ENCODE data around the gene AJAP1.
"Not testable (repeated sequence)": the region's sequence is repeated elsewhere in the genome, so short reads cannot be mapped to it uniquely, and the experiment has no call there.

Gene AJAP1

GRCh38 chr1:4657960-4658541 lies 3.6 kb downstream of the AJAP1 start:
- DNase-seq (ENCODE audit: low spot score in 2 of 2), result no peak
- no peaks in the 10 kb centered on the region for H3K27me3 ChIP-seq (ENCODE audit: low read depth)
- no peaks in the 10 kb centered on the region for H3K4me1 ChIP-seq

GRCh38 chr1:4658643-4659628 lies 4.5 kb downstream of the AJAP1 start:
- Histone ChIP-seq H3K4me3 (no peak overlapping the region), H3K9me3 (no peaks in the 10 kb centered on the region), H3K27me3 (ENCODE audit: low read depth) (no peaks in the 10 kb centered on the region), H3K4me1 (no peaks in the 10 kb centered on the region), H3K36me3 (replicated peaks) (no peaks in the 10 kb centered on the region)
- no peak for DNase-seq (ENCODE audit: low spot score in 2 of 2)
- in situ Hi-C loops (cut with MboI; ENCODE audit: low sequenced_read_pairs), result no loop called here

More at GRCh38 chr1:4657960-4658541, 3.6 kb downstream of the AJAP1 start:
- Histone ChIP-seq H3K4me3 (no peak overlapping the region), H3K9me3 (no peaks in the 10 kb centered on the region), H3K36me3 (replicated peaks) (no peaks in the 10 kb centered on the region)
- in situ Hi-C loops (cut with MboI; ENCODE audit: low sequenced_read_pairs), result no loop called here

- H3K36me3 ChIP-seq (replicated peaks), result no peaks in the 10 kb centered on the region
- in situ Hi-C loops (cut with MboI; ENCODE audit: low sequenced_read_pairs), result no loop called here
- no peak for DNase-seq (ENCODE audit: low spot score in 2 of 2)
- H3K4me3 ChIP-seq, result no peak overlapping the region
- no peaks in the 10 kb centered on the region for H3K4me1 ChIP-seq
- H3K9me3 ChIP-seq, result no peaks in the 10 kb centered on the region
- H3K27me3 ChIP-seq (ENCODE audit: low read depth), result no peaks in the 10 kb centered on the region
Measured at GRCh38 chr1:4660917-4661594, 6.6 kb downstream of the AJAP1 start.

- H3K9me3 ChIP-seq, result no peaks in the 10 kb centered on the region
- H3K4me1 ChIP-seq, result no peaks in the 10 kb centered on the region
- no peaks in the 10 kb centered on the region for H3K27me3 ChIP-seq (ENCODE audit: low read depth)
- no peak for DNase-seq (ENCODE audit: low spot score in 2 of 2)
- in situ Hi-C loops (cut with MboI; ENCODE audit: low sequenced_read_pairs), result no loop called here
- no peak overlapping the region for H3K4me3 ChIP-seq
- no peaks in the 10 kb centered on the region for H3K36me3 ChIP-seq (replicated peaks)
Measured at GRCh38 chr1:4661595-4661917, 7.1 kb downstream of the AJAP1 start.

- Histone ChIP-seq H3K36me3 (replicated peaks) (no peaks in the 10 kb centered on the region), H3K27me3 (ENCODE audit: low read depth) (no peaks in the 10 kb centered on the region), H3K4me3 (no peak overlapping the region), H3K4me1 (no peaks in the 10 kb centered on the region), H3K9me3 (no peaks in the 10 kb centered on the region)
- DNase-seq (ENCODE audit: low spot score in 2 of 2), result no peak
- in situ Hi-C loops (cut with MboI; ENCODE audit: low sequenced_read_pairs), result no loop called here
Measured at GRCh38 chr1:4662168-4662567, 7.8 kb downstream of the AJAP1 start.

GRCh38 chr1:4662723-4663122 lies 8.3 kb downstream of the AJAP1 start:
- H3K9me3 ChIP-seq, result no peaks in the 10 kb centered on the region
- H3K4me1 ChIP-seq, result no peaks in the 10 kb centered on the region
- in situ Hi-C loops (cut with MboI; ENCODE audit: low sequenced_read_pairs), result no loop called here
- H3K36me3 ChIP-seq (replicated peaks), result no peaks in the 10 kb centered on the region
- H3K27me3 ChIP-seq (ENCODE audit: low read depth), result no peaks in the 10 kb centered on the region
- no peak overlapping the region for H3K4me3 ChIP-seq
- no peak for DNase-seq (ENCODE audit: low spot score in 2 of 2)

- Histone ChIP-seq H3K36me3 (replicated peaks) (no peaks in the 10 kb centered on the region), H3K9me3 (no peaks in the 10 kb centered on the region), H3K27me3 (ENCODE audit: low read depth) (no peaks in the 10 kb centered on the region), H3K4me1 (no peaks in the 10 kb centered on the region), H3K4me3 (no peak overlapping the region)
- in situ Hi-C loops (cut with MboI; ENCODE audit: low sequenced_read_pairs), result no loop called here
- DNase-seq (ENCODE audit: low spot score in 2 of 2), result no peak
Measured at GRCh38 chr1:4664095-4664494, 9.7 kb downstream of the AJAP1 start.

GRCh38 chr1:4664606-4665005 lies 10.2 kb downstream of the AJAP1 start:
- H3K27me3 ChIP-seq (ENCODE audit: low read depth), result no peaks in the 10 kb centered on the region
- H3K9me3 ChIP-seq, result no peaks in the 10 kb centered on the region
- no peak for DNase-seq (ENCODE audit: low spot score in 2 of 2)
- H3K36me3 ChIP-seq (replicated peaks), result no peaks in the 10 kb centered on the region
- H3K4me1 ChIP-seq, result no peaks in the 10 kb centered on the region
- H3K4me3 ChIP-seq, result no peak overlapping the region
- in situ Hi-C loops (cut with MboI; ENCODE audit: low sequenced_read_pairs), result no loop called here

- in situ Hi-C loops (cut with MboI; ENCODE audit: low sequenced_read_pairs), result no loop called here
- Histone ChIP-seq H3K36me3 (replicated peaks) (no peaks in the 10 kb centered on the region), H3K4me3 (no peak overlapping the region)
Measured at GRCh38 chr1:4665456-4665855, 11.0 kb downstream of the AJAP1 start.

GRCh38 chr1:4666683-4667082 lies 12.3 kb downstream of the AJAP1 start:
- H3K9me3 ChIP-seq; H3K4me1 ChIP-seq; in situ Hi-C loops (cut with MboI; ENCODE audit: low sequenced_read_pairs); H3K36me3 ChIP-seq (replicated peaks); H3K27me3 ChIP-seq (ENCODE audit: low read depth); DNase-seq (ENCODE audit: low spot score in 2 of 2); H3K4me3 ChIP-seq: not testable (repeated sequence)

More at GRCh38 chr1:4665456-4665855, 11.0 kb downstream of the AJAP1 start:
- H3K4me1 ChIP-seq, result no peaks in the 10 kb centered on the region
- DNase-seq (ENCODE audit: low spot score in 2 of 2), result no peak
- no peaks in the 10 kb centered on the region for H3K27me3 ChIP-seq (ENCODE audit: low read depth)
- H3K9me3 ChIP-seq, result no peaks in the 10 kb centered on the region

GRCh38 chr1:4668743-4669700 lies 14.6 kb downstream of the AJAP1 start:
- no peak for DNase-seq (ENCODE audit: low spot score in 2 of 2)
- no peaks in the 10 kb centered on the region for H3K4me1 ChIP-seq
- no peak overlapping the region for H3K4me3 ChIP-seq
- in situ Hi-C loops (cut with MboI; ENCODE audit: low sequenced_read_pairs), result no loop called here
- no peaks in the 10 kb centered on the region for H3K9me3 ChIP-seq
- no peaks in the 10 kb centered on the region for H3K36me3 ChIP-seq (replicated peaks)
- H3K27me3 ChIP-seq (ENCODE audit: low read depth), result no peaks in the 10 kb centered on the region

- in situ Hi-C loops (cut with MboI; ENCODE audit: low sequenced_read_pairs), result no loop called here
- no peak overlapping the region for H3K4me3 ChIP-seq
- no peaks in the 10 kb centered on the region for H3K27me3 ChIP-seq (ENCODE audit: low read depth)
- DNase-seq (ENCODE audit: low spot score in 2 of 2), result no peak
- H3K4me1 ChIP-seq, result no peaks in the 10 kb centered on the region
- H3K9me3 ChIP-seq, result no peaks in the 10 kb centered on the region
- H3K36me3 ChIP-seq (replicated peaks), result no peaks in the 10 kb centered on the region
Measured at GRCh38 chr1:4670265-4670664, 15.9 kb downstream of the AJAP1 start.

- no peaks in the 10 kb centered on the region for H3K4me1 ChIP-seq
- DNase-seq (ENCODE audit: low spot score in 2 of 2), result no peak
- H3K4me3 ChIP-seq, result no peak overlapping the region
- no peaks in the 10 kb centered on the region for H3K36me3 ChIP-seq (replicated peaks)
- no peaks in the 10 kb centered on the region for H3K27me3 ChIP-seq (ENCODE audit: low read depth)
- in situ Hi-C loops (cut with MboI; ENCODE audit: low sequenced_read_pairs), result no loop called here
- H3K9me3 ChIP-seq, result no peaks in the 10 kb centered on the region
Measured at GRCh38 chr1:4671828-4672227, 17.4 kb downstream of the AJAP1 start.
